NT2/D1 (cell line): ENCODE measurements around the gene ABCA7.
A peak's percentile ranks its signal among the peaks of the same experiment; 100 is the strongest.

Experiments used
- DNase-seq: peaks from one replicate; pipeline ENCODE4 v3.0.0-alpha.2; 2011; ENCODE audit warnings: low read depth, low spot score
- H3K27me3 ChIP-seq: 2 replicates; pipeline ENCODE4 v1.6.0; 2011; ENCODE audit warnings: mild to moderate bottlenecking; ENCODE audit not compliant: insufficient read length, insufficient read depth
- H3K36me3 ChIP-seq: 2 replicates; pipeline ENCODE4 v1.6.1; 2011; ENCODE audit warnings: mild to moderate bottlenecking, low read length, mixed read lengths; ENCODE audit not compliant: insufficient read depth, insufficient read length
- H3K4me1 ChIP-seq: 2 replicates; pipeline ENCODE4 v1.5.1; 2011; ENCODE audit not compliant: insufficient read depth, insufficient read length
- H3K4me3 ChIP-seq: 2 replicates; pipeline ENCODE4 v1.5.1; 2011; ENCODE audit warnings: low read depth; ENCODE audit not compliant: insufficient read length
- H3K9ac ChIP-seq: 2 replicates; pipeline ENCODE4 v1.6.0; 2011; ENCODE audit warnings: low read depth; ENCODE audit not compliant: insufficient read length
- H3K9me3 ChIP-seq: 2 replicates; pipeline ENCODE4 v1.5.1; 2011; ENCODE audit warnings: mild to moderate bottlenecking, low read length; ENCODE audit not compliant: insufficient read depth
- SUZ12 ChIP-seq: IDR thresholded peaks from 2 replicates; pipeline ENCODE4 v1.6.1; 2011; ENCODE audit not compliant: insufficient read length, insufficient read depth; ENCODE audit errors: extremely low read depth
- YY1 ChIP-seq: IDR thresholded peaks from 2 replicates; pipeline ENCODE4 v1.6.1; 2011; ENCODE audit not compliant: insufficient read length, insufficient read depth
- ZNF274 ChIP-seq: IDR thresholded peaks from 2 replicates; pipeline ENCODE4 v1.6.1; 2011; ENCODE audit warnings: mild to moderate bottlenecking, low read depth, low read length

Gene ABCA7

GRCh38 chr19:993361-993830 lies 46.5 kb upstream of the ABCA7 start:
- H3K36me3 ChIP-seq: peaks cover 73% of the 10 kb centered on the region
- no peaks in the 10 kb centered on the region for H3K9me3 ChIP-seq
- H3K27me3 ChIP-seq: no peaks in the 10 kb centered on the region
- no peak overlapping the region for H3K9ac ChIP-seq
- no peak for DNase-seq
- TF ChIP-seq YY1 (no peak), SUZ12 (no peak), ZNF274 (no peak)
- H3K4me1 ChIP-seq: peaks cover 21% of the 10 kb centered on the region
- no peak overlapping the region for H3K4me3 ChIP-seq

DNA sequence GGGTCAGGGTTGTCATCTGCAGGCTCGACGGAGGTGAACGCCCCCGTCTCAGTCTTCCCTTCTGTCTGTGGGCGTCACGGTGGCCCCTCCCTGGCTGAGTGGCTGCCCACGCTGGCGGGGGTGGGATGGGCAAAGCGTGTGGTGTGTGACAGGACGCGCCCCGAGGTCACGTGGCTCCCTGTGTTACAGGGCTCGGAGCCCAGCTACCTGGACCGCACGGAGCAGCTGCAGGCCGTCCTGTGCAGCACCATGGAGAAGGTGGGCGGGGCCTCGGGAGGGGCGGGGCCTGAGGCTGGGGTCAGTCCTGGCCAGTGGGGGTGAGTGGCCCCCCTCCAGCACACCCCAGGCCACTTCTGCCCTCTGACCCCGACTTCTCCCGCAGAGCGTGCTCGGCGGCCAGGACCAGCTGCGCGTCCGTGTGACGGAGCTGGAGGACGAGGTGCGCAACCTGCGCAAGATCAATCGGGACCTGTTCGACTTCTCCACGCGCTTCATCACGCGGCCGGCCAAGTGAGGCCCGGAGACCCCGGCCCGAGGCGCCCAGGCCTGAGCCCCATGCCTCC lies 46.0 kb upstream of the ABCA7 start:
- Histone ChIP-seq H3K4me3 (no peak overlapping the region), H3K27me3 (peaks cover 2% of the 10 kb centered on the region), H3K36me3 (peaks cover 68% of the 10 kb centered on the region), H3K9ac (no peak overlapping the region), H3K9me3 (no peaks in the 10 kb centered on the region), H3K4me1 (peaks cover 21% of the 10 kb centered on the region)
- no peak for DNase-seq
- no peak for TF ChIP-seq SUZ12
- TF ChIP-seq ZNF274: no peak
- no peak for TF ChIP-seq YY1

GRCh38 chr19:994516-994915 lies 45.4 kb upstream of the ABCA7 start:
- TF ChIP-seq SUZ12: no peak
- TF ChIP-seq ZNF274: no peak
- TF ChIP-seq YY1: no peak
- H3K9ac ChIP-seq: no peak overlapping the region
- peaks cover 8% of the 10 kb centered on the region for H3K27me3 ChIP-seq
- no peaks in the 10 kb centered on the region for H3K9me3 ChIP-seq
- H3K4me3 ChIP-seq: no peak overlapping the region
- H3K4me1 ChIP-seq: peaks cover 25% of the 10 kb centered on the region
- no peak for DNase-seq
- H3K36me3 ChIP-seq: peaks cover 62% of the 10 kb centered on the region

GRCh38 chr19:995051-995827 lies 44.7 kb upstream of the ABCA7 start:
- TF ChIP-seq YY1: no peak
- TF ChIP-seq SUZ12: no peak
- TF ChIP-seq ZNF274: no peak
- no peak overlapping the region for H3K4me3 ChIP-seq
- peaks cover 9% of the 10 kb centered on the region for H3K27me3 ChIP-seq
- H3K9me3 ChIP-seq: no peaks in the 10 kb centered on the region
- no peak overlapping the region for H3K9ac ChIP-seq
- DNase-seq: no peak
- peaks cover 55% of the 10 kb centered on the region for H3K36me3 ChIP-seq
- peaks cover 20% of the 10 kb centered on the region for H3K4me1 ChIP-seq

GRCh38 chr19:996051-996838 lies 43.7 kb upstream of the ABCA7 start:
- no peak overlapping the region for H3K4me3 ChIP-seq
- peaks cover 12% of the 10 kb centered on the region for H3K4me1 ChIP-seq
- DNase-seq: no peak
- peaks cover 17% of the 10 kb centered on the region for H3K27me3 ChIP-seq
- TF ChIP-seq SUZ12 (no peak), ZNF274 (no peak), YY1 (no peak)
- H3K9me3 ChIP-seq: no peaks in the 10 kb centered on the region
- peaks cover 45% of the 10 kb centered on the region for H3K36me3 ChIP-seq
- peak overlapping the region; percentile 42 for H3K9ac ChIP-seq

DNA sequence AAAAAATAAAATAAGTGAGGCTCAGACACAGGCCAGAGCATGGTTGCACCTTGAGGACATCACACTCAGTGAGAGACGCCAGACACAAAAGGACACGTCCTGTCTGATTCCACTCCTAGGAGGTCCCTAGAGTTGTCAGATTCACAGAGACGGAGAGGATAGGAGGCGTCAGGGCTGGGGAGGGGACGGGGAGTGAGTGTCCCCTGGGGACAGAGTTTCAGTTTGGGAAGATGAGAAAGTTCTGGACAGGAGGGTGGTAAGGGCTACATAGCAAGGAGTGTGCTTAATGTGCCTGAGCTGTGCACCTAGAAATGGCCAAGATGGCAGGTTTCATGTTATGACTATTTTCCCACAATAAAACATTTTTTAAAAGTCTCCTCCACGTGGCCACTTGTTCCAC lies 41.8 kb upstream of the ABCA7 start:
- DNase-seq: no peak
- Histone ChIP-seq H3K36me3 (peaks cover 32% of the 10 kb centered on the region), H3K9me3 (no peaks in the 10 kb centered on the region), H3K27me3 (peaks cover 24% of the 10 kb centered on the region), H3K4me3 (no peak overlapping the region), H3K4me1 (peaks cover 13% of the 10 kb centered on the region), H3K9ac (no peak overlapping the region)
- TF ChIP-seq SUZ12 (no peak), YY1 (no peak), ZNF274 (no peak)

DNA sequence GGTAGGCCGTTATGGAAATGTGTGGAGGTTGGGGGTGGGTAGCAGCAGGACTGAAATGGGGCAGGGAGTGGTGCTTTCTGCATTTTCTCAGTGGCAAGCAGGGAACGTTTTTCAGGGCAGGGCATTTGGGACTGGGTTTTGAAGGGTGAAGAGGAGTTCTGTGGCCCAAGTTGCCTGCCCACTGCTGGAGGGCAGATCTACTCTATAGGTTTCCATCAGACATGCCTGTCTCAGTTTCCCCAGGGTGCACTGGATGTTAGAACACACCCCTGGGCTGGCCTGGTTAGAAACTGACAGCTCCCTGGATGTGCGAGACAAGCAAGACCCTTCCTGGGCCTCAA lies 40.6 kb upstream of the ABCA7 start:
- H3K4me3 ChIP-seq: no peak overlapping the region
- no peak overlapping the region for H3K9ac ChIP-seq
- H3K9me3 ChIP-seq: no peaks in the 10 kb centered on the region
- H3K36me3 ChIP-seq: peaks cover 19% of the 10 kb centered on the region
- DNase-seq: no peak
- peaks cover 9% of the 10 kb centered on the region for H3K4me1 ChIP-seq
- H3K27me3 ChIP-seq: peaks cover 24% of the 10 kb centered on the region
- TF ChIP-seq ZNF274: no peak
- TF ChIP-seq YY1: no peak
- TF ChIP-seq SUZ12: no peak
